HL-60/S4 treated with phorbol 12-myristate 13-acetate at 8.2 ng/mL for 4 days and 3 days (cell line): ENCODE measurements around the gene HPRT1.

ENCODE experiments used
- in situ Hi-C: fragments of 300-500 bp; cut with MboI; formaldehyde crosslinking; loops from 2 replicates; pipeline ENCODE4 v1.15.0; 2022; ENCODE audit warnings: low sequenced_read_pairs

HPRT1 gene

DNA sequence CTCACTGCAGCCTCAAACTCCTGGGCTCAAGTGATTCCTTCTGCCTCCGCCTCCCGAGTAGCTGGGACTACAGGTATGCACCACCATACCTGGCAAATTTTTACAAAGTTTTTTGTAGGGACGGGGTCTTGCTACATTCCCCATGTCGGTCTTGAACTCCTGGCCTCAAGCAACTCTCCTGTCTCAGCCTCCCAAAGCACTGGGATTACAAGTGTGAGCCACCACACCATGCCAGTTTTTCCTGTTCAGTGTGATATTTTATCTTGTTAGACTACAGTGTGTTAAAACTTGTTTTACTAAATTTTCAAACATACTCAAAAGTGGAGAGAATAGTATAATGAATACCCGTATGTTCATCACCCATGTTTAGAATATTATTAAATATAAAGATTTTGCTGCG is 12.1 kb downstream of the HPRT1 start:
- in situ Hi-C loops: no loop called here

DNA sequence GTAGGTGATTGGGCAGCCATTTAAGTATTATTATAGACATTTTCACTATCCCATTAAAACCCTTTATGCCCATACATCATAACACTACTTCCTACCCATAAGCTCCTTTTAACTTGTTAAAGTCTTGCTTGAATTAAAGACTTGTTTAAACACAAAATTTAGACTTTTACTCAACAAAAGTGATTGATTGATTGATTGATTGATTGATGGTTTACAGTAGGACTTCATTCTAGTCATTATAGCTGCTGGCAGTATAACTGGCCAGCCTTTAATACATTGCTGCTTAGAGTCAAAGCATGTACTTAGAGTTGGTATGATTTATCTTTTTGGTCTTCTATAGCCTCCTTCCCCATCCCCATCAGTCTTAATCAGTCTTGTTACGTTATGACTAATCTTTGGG is 16.3 kb downstream of the HPRT1 start:
- in situ Hi-C loops: no loop called here

DNA sequence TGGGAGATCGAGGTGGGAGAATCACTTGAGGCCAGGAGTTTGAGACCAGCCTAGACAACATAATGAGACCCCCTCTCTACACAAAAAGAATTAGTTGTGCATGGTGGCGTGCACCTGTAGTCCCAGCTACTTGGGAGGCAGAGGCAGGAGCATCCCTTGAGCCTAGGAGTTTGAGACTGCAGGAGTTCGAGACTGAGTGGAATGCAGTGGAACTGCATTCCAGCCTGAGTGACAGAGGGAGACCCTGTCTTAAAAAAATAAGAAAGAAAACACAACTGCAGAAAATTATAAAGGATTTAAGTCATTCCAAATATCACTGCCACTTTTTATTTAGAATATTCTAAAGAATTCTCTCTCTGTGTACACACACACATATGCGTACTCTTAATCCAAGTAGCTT is 18.4 kb downstream of the HPRT1 start:
- in situ Hi-C loops: no loop called here

DNA sequence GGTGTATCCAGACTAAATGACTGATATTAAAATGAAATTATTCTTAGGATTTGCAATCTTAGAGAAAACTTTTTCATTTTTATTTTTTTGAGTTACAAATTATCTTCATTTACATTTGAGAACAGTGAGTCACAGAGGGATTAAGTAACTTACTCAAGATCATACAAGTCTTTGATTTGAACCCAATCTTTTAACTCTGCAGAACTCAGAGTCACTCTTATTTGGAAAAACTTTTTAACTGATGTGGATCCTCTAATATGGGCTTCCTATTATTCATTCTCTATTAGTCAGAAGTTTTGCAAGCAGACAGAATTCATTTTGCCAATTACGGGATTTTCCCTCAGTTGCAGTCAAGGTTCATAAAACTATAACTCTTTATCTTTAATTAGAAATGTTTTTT is 20.1 kb downstream of the HPRT1 start:
- in situ Hi-C loops: no loop called here

DNA sequence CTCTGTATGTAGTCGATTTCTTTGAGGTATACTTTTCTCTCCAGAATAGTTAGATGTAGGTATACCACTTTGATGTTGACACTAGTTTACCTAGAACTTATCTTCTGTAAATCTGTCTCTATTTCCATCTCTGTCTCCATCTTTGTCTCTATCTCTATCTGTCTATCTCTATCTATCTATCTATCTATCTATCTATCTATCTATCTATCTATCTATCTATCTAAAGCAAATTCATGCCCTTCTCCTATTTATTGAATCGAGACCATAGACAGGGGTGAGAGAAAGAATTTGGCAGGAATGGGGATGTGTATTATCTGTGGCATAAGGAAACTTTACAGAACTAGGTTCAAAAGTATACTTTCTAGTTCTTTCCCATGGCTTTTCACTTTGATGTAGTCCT is 21.4 kb downstream of the HPRT1 start:
- in situ Hi-C loops: no loop called here

DNA sequence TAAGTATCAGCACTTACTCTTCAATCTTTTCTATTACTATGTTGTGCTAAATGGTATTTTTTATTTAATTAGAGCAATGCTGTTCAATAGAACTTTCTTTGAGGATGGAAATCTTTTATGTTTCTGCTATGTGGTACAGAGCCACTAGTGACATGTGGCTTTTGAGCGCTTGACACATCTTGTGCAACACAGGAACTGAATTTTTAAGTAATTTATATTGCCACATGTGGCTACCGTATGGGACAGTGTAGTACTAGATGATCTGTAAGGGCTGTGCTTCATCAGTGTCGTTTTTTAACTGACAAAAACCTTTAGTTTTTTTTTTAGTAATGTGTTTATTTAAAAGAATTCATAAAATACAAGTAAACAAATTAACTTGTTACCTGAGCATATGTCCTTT is 22.4 kb downstream of the HPRT1 start:
- in situ Hi-C loops: no loop called here

DNA sequence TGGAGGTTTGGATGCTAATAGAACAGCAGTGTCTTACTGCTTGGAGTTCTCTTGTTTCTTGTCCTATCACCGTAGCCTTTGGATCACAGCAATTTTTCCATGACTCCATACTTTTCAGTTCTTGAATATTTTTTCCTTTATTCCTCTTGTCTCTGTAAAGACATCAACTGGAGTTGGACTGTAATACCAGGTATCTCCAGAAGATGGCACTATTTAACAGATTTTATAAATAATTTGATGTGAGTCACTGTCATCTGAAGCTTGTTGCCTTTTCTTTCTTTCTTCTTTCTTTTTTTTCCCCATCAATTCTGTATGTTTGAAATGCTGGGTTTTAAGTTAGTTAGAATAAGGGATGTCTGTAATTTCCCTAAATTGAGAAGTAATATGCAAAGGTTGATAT is 24.1 kb downstream of the HPRT1 start:
- in situ Hi-C loops: no loop called here

DNA sequence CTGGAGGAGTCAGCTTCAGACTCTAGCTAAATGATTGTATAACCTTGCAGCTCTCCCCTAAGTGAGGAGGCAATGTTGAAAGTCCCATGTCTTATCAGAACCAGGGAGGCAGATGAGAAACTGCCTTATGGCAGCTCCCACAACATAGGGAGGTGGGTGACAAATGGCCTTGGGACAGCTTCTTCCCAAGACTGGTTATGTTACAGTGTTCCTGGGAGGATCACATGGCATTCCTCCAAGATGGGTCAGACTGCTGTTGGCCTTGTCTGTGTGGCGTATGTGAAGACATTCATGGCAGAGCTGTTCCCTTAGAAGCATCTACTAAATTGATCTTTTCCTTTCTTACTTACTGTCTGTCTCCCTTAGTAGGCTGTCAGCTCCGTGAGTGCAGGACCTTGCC is 42.0 kb downstream of the HPRT1 start:
- in situ Hi-C loops: loop anchor here (25.0 kb wide), 1 partner anchor 260 kb away; no protein-coding TSS in a partner anchor

DNA sequence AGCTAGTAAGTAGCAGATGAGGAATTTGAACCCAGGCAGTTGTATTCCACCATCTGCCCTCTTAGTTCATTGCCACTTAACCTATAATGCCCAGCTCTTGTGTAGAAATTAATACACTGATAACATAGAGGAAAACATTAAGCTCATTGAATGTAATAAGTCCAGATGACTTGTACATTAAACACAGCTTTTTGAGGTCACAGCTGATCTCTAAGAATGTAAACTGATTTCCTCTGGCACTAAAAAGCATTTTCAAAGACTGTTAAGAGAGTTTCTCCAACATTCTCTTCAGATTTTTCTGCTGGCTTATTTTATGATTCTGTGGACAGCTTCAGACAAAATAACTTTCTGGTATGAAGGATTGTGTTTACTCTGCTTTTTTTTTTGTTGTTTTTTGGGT is 42.7 kb downstream of the HPRT1 start:
- in situ Hi-C loops: loop anchor here (25.0 kb wide), 1 partner anchor 260 kb away; no protein-coding TSS in a partner anchor

DNA sequence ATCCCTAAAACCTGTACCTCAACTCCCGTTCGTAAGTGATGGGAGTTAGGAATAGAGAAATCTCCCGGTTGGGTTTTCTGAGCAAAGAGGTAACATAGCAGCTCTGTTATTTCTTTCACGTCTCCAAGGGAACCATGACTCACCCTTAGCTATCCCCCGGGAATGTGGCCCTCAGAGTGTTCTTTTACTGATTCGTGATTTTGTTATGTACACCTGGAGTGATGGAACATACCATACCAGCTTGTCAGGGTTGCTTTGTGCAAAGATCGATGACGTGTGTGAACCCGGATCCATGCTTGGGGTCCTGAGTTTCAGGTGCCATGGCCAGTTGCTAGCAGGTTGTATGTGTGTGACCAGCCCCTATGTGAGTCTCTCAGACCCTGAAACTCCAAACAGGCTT is 52.6 kb downstream of the HPRT1 start:
- in situ Hi-C loops: loop anchor here (25.0 kb wide), 1 partner anchor 250 kb away; no protein-coding TSS in a partner anchor

DNA sequence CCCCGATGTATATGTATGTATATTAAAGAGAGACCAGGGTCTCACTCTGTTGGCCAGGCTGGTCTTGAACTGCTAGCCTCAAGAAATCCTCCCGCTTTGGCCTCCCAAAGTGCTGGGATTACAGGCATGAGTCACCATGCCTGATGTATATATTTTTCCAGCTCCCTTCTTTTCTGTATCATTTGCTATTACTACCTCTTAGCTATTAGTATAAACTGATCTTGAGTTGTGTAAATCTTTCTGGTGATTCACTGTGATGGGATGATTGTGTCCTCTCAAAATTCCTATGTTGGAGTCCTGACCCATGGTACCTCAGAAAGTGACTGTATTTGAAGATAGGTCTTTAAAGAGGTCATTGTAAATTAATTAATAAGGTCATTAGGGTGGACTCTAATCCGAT is 53.1 kb downstream of the HPRT1 start:
- in situ Hi-C loops: loop anchor here (25.0 kb wide), 1 partner anchor 249 kb away; no protein-coding TSS in a partner anchor

DNA sequence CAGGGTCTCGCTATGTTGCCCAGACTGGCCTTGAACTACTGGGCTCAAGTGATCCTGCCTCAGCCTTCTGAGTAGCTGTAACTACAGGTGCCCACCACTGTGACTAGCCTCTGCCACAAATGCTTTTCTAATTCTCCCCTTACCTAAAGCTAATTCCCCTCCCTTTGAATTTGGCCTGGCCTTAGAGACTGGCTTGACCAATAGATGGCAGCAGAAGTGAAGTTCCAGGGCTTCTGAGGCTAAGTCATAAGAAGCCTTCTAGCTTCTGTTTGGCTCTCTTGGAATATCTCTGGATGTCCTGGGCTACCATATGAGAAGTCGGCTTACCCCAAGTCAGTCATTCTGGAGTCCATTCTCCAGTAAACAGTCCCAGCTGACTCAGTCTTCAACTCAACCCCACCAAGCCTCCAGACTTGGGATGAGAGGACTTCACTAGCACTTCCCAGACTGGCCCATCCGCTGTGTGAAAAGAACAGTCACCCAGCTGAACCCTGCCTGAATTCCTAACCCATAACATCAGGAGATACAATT is 61.0 kb downstream of the HPRT1 start:
- in situ Hi-C loops: loop anchor here (25.0 kb wide), 1 partner anchor 241 kb away; no protein-coding TSS in a partner anchor

DNA sequence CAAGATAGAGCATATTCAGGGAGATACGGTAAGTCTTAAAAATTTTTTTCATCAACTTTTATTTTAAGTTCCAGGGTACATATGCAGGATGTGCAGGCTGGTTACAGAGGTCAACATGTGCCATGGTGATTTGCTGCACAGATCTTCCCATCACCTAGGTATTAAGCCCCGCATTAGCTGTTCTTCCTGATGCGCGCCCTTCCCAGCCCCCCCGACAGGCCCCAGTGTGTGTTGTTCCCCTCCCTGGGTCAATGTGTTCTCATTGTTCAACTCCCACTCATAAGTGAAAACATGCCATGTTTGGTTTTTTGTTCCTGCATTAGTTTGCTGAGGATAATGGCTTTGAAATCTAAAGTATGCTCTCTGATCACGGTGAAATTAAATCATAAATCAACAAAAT is 64.2 kb downstream of the HPRT1 start:
- in situ Hi-C loops: loop anchor here (25.0 kb wide), 1 partner anchor 238 kb away; no protein-coding TSS in a partner anchor

DNA sequence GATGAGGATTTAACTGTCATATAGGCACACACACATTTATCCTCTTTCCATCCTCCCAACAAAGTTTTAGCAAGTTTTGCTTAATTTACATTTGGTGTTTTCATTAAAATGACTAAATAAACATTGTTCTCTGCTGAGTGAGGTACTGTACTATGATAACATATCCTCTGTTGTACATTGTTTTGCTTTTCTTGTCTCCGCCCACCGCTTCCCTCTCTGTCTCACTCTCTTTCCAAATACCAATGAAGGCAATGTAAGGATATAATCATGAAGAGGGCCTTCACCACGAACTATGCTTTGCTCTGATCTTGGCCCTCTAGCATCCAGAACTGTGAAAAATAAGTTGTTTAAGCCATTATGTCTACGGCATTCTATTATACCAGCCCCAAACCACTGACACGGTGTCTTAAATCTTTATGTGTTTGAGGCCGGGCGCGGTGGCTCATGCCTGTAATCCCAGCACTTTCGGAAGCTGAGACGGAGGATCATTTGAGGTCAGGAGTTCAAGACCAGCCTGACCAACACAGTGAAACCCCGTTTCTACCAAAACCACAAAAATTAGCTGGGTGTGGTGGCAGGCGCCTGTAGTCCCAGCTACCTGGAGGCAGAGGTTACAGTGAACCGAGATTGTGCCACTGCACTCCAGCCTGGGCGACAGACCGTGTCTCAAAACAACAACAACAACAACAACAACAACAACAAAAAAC is 65.3 kb downstream of the HPRT1 start:
- in situ Hi-C loops: no loop called here

DNA sequence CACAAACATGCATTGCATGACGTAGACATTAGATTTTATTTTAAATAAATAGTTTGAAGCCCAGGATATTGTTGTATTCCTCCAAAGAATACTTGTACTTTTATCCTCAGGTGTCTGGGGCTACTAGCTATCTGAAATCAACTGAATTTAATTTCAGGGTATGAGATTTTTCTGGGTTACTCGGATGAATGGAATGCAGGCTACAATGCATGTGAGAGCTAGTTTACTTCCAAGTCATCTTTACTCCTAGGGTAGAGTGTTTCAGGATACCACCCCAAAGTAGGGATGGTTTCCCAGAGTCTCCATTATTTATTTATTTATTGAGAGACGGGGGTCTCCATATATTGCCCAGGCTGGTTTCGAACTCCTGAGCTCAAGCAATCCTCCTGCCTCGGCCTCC is 66.4 kb downstream of the HPRT1 start:
- in situ Hi-C loops: no loop called here

DNA sequence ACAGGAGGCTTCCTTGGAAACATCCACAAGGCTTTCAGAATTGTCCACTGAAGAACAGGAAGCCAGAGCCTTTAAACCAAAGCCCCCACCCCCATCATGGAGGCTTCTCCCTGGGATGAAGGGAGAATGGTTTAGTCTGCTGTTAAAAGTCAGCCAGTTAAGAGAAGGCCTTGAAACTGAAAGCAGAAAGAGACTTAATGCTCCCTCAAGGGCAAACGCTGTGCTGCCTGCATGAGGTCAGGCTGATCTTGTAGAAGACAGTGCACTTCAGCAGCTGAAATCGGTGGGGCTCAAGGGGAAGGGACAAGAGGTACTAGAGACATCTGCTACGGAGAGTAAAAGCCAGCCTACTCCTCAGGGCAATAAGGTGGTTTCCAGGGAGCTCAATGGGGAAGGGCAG is 69.0 kb downstream of the HPRT1 start:
- in situ Hi-C loops: no loop called here

DNA sequence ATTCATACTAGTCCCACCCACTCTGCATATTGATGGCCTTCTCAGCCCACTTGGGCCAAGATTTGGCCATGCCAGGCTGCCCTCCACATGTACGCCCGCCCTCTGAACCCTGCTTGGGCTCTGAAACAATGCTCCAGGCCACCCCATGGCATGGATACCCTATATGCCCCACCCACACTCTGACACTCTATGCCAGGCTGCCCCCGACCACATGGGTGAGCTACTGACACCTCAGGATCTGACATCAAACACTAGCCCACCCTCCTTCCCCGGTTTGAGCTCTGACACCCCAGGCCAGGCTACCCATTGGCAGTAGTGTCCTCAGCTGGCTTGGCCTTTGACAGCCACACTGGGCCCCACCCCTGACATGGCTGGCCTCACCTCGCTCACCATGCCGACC is 69.5 kb downstream of the HPRT1 start:
- in situ Hi-C loops: no loop called here

DNA sequence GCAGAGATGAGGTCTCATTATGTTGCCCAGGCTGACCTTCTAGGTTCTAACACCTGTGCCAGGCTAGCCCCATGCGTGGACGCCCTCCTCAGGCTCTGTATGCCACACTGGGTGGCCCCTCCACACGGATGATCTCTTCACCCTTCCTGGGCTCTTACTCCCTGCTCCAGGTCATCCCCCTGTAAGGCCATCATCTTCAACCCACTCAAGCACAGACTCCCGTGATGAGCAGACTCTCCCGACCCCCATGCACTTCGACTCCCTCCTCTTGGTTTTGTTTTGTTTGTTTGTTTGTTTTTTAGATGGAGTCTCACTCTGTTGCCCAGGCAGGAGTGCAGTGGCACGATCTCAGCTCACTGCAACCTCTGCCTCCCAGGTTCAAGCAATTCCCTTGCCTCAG is 70.9 kb downstream of the HPRT1 start:
- in situ Hi-C loops: no loop called here

DNA sequence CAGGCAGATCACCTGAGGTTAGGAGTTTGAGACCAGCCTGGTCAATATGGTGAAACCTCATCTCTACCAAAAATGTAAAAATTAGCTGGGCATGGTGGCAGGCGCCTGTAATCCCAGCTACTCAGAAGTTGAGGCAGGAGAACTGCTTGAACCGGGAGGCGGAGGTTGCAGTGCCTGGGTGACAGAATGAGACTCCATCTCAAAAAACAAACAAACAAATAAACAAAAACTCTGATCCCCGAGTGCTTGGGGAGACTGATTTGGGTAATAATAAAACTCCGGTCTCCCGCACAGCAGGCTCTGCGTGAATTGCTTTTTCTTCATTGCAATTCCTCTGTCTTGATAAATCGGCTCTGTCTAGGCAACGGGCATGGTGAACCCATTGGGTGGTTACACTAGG is 73.4 kb downstream of the HPRT1 start:
- in situ Hi-C loops: no loop called here

DNA sequence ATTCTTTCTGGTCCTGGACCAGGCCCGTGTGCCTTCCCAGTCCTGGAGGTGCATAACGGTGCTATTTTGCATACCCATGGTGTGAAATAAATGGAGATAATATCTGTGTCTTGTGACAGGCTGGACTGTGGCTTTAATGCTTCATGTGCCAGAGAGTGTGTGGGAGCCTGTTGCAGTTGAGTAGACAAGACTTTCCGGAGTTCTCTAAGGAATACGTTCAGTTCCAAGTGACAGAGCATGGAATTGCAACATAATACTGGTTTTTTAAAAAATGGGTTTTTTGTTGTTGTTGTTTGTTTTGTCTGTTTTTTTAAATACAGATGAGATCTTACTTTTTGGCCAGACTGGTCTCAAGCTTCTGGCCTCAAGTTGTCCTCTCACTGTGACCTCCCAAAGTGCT is 74.0 kb downstream of the HPRT1 start:
- in situ Hi-C loops: no loop called here

DNA sequence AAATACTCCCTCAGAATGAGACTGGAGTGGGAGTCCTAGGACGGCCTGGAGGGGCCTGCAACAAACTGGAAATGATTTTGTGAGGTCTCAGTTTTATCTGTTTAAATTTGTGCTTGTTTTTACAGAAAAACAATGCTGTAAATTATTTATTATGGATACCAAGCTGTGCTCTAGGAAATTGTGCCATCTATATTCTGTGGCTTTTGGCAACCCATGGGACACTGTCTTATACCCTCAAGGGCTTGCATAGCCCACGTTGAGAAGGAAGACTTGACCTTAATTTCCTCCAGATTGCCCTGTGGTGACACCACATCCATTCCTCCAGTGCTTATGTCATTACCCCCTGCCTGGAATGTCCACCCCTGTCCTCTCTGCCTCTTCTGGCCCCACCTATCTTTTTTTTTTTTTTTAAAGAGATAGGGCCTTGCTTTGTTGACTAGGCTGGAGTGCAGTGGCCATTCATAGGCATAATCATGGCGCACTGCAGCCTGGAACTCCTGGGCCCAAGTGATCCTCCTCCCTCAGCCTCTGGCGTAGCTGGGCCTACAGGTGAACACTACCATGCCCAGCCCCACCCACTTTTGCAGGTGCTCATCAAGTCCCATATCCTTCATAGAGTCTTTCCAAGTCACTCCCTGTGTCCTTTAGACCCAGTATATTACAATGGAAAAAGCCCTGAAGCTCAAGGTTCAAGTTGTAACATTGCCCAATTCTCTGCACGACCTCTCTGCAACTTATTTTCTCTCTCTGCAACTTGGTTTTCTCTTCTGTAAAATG is 77.4 kb downstream of the HPRT1 start:
- in situ Hi-C loops: no loop called here

DNA sequence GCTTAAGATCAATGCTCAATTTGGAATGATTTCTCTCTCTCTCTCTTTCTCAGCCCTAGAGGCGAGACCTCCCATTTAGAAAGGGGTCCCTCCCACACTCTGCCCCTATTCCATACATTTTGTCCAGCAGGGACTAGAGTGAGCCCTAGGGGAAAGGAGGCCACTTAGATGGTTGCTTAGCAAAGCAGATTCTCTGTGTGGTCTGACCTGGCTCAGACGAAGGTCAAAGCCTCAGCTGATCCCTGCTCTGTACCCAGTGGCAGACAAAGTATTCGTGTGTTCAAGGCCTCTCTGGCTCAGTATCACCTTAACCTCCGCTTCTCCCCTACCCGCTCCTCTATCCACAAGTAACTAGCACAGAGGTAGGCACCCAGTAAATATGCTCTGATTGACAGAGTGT is 78.4 kb downstream of the HPRT1 start:
- in situ Hi-C loops: no loop called here
